SK-N-SH treated with all-trans-retinoic acid at 6 μM for 48 hours (cell line): ENCODE data around the gene AP2B1.

Experiments
- ATAC-seq: fragments of 200-7000 bp; cut with Tn5 transposase; 3 replicates; pipeline ENCODE4 v1.9.1; 2020; ENCODE audit warnings: mild to moderate bottlenecking, moderate library complexity
- ARNTL ChIP-seq: fragments of 450-650 bp; formaldehyde crosslinking; IDR thresholded peaks from 2 replicates; pipeline ENCODE4 v1.5.0; 2020; ENCODE audit warnings: low read depth, mild to moderate bottlenecking, moderate library complexity, borderline replicate concordance
- BACH2 ChIP-seq: fragments of 250-450 bp; sonication (Bioruptor Pico); IDR thresholded peaks from 2 replicates; pipeline ENCODE4 v1.9.0; 2021; ENCODE audit warnings: mild to moderate bottlenecking, borderline replicate concordance
- CSDC2 ChIP-seq: fragments of 250-450 bp; sonication (Bioruptor Pico); IDR thresholded peaks from 2 replicates; pipeline ENCODE4 v1.5.0; 2020; ENCODE audit warnings: mild to moderate bottlenecking, moderate library complexity
- ESRRG ChIP-seq: fragments of 250-450 bp; sonication (Bioruptor Pico); IDR thresholded peaks from 2 replicates; pipeline ENCODE4 v1.6.1; 2021; ENCODE audit warnings: mild to moderate bottlenecking
- GLIS3 ChIP-seq: fragments of 250-450 bp; sonication (Bioruptor Pico); IDR thresholded peaks from 2 replicates; pipeline ENCODE4 v1.5.0; 2020; ENCODE audit warnings: mild to moderate bottlenecking, moderate library complexity
- ISL1 ChIP-seq: fragments of 250-450 bp; sonication (Bioruptor Pico); IDR thresholded peaks from 2 replicates; pipeline ENCODE4 v2.1.2; 2022; ENCODE audit warnings: mild to moderate bottlenecking, moderate library complexity
- OSR1 ChIP-seq: fragments of 250-450 bp; sonication (Bioruptor Pico); IDR thresholded peaks from 2 replicates; pipeline ENCODE4 v1.8.0; 2022; ENCODE audit warnings: moderate library complexity, mild to moderate bottlenecking, inconsistent platforms
- PPARA ChIP-seq: fragments of 250-450 bp; sonication (Bioruptor Pico); IDR thresholded peaks from 2 replicates; pipeline ENCODE4 v1.5.0; 2020; ENCODE audit warnings: mild to moderate bottlenecking, borderline replicate concordance
- RARB ChIP-seq: fragments of 250-450 bp; sonication (Bioruptor Pico); IDR thresholded peaks from 2 replicates; pipeline ENCODE4 v1.8.0; 2021; ENCODE audit warnings: mild to moderate bottlenecking, moderate library complexity
- SNAI2 ChIP-seq: fragments of 250-450 bp; sonication (Bioruptor Pico); IDR thresholded peaks from 2 replicates; pipeline ENCODE4 v1.5.0; 2020; ENCODE audit warnings: mild to moderate bottlenecking, moderate library complexity
- TCF4 ChIP-seq: fragments of 250-450 bp; sonication (Bioruptor Pico); IDR thresholded peaks from 2 replicates; pipeline ENCODE4 v1.8.0; 2021; ENCODE audit warnings: mild to moderate bottlenecking, moderate library complexity, borderline replicate concordance
- TOX ChIP-seq: fragments of 250-450 bp; sonication (Bioruptor Pico); IDR thresholded peaks from 2 replicates; pipeline ENCODE4 v1.8.0; 2021; ENCODE audit warnings: mild to moderate bottlenecking, moderate library complexity, borderline replicate concordance
- ZC3H10 ChIP-seq: fragments of 250-450 bp; sonication (Bioruptor Pico); IDR thresholded peaks from 2 replicates; pipeline ENCODE4 v1.5.1; 2021; ENCODE audit warnings: mild to moderate bottlenecking, moderate library complexity
- ZFP3 ChIP-seq: fragments of 250-450 bp; sonication (Bioruptor Pico); IDR thresholded peaks from 2 replicates; pipeline ENCODE4 v1.5.0; 2020; ENCODE audit warnings: mild to moderate bottlenecking, moderate library complexity
- ZFP30 ChIP-seq: fragments of 450-650 bp; formaldehyde crosslinking; IDR thresholded peaks from 2 replicates; pipeline ENCODE4 v1.5.0; 2022; ENCODE audit warnings: mild to moderate bottlenecking, moderate library complexity
- ZNF565 ChIP-seq: fragments of 450-650 bp; formaldehyde crosslinking; conservative IDR thresholded peaks from 2 replicates; pipeline ENCODE4 v1.5.0; 2020; ENCODE audit warnings: low read depth, mild to moderate bottlenecking, moderate library complexity
- ZNF70 ChIP-seq: fragments of 450-650 bp; formaldehyde crosslinking; IDR thresholded peaks from 2 replicates; pipeline ENCODE4 v1.5.0; 2020; ENCODE audit warnings: mild to moderate bottlenecking, moderate library complexity
- ZNF8 ChIP-seq: fragments of 450-650 bp; formaldehyde crosslinking; IDR thresholded peaks from 2 replicates; pipeline ENCODE4 v1.5.0; 2020; ENCODE audit warnings: mild to moderate bottlenecking, moderate library complexity
- TF ChIP-seq, protein P1 (sequence below): fragments of 250-450 bp; sonication (Bioruptor Pico); IDR thresholded peaks from 2 replicates; pipeline ENCODE4 v1.5.0; 2020; ENCODE audit warnings: mild to moderate bottlenecking, moderate library complexity
- TF ChIP-seq, protein P2 (sequence below): fragments of 250-450 bp; sonication (Bioruptor Pico); IDR thresholded peaks from 2 replicates; pipeline ENCODE4 v1.8.0; 2021; ENCODE audit warnings: low read depth, mild to moderate bottlenecking, moderate library complexity, borderline replicate concordance
- TF ChIP-seq, protein P3 (sequence below): fragments of 250-450 bp; sonication (Bioruptor Pico); IDR thresholded peaks from 2 replicates; pipeline ENCODE4 v1.5.1; 2021; ENCODE audit warnings: mild to moderate bottlenecking, moderate library complexity
- TF ChIP-seq, protein P4 (sequence below): fragments of 250-450 bp; sonication (Bioruptor Pico); IDR thresholded peaks from 2 replicates; pipeline ENCODE4 v1.8.0; 2020; ENCODE audit warnings: mild to moderate bottlenecking, moderate library complexity, borderline replicate concordance

AP2B1 gene

DNA sequence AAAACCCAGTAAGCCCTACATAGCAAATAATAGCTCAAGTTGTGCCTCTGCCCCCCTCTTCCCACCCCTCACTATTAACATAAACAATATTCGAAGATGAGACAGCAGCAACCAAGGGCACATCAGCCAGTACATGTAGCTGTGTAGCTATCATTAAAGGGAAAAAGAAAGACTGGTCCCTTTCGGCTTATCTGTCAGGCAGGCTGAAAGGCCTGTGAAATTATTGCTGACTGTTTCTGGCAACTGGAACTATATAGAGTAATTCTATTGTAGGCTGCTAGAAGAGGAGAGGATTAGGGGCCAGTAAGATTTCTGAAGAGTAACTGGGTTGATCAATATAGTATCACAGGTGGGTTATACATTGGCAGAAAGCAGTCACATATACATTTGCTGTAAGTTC lies 107.8 kb downstream of the AP2B1 start:
- no peak for ATAC-seq

DNA sequence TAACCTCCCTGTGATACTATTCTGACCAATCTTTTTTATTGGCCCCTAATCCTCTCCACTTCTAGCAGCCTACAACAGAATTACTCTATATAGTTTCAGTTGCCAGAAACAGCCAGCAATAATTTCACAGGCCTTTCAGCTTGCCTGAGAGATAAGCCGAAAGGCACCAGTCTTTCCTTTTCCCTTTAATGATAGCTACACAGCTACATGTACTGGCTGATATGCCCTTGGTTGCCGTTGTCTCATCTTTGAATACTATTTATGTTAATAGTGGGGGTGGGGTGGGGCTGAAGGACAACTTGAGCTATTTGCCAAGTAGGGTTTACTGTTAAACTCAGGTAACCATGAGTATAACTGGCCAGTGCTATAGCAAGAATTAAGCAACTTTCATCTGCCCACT lies 108.5 kb downstream of the AP2B1 start:
- no peak for ATAC-seq
- TF ChIP-seq ZFP30 (CRISPR knock-in tag) = no peak

More for the DNA sequence above, 107.8 kb downstream of the AP2B1 start:
- TF ChIP-seq ISL1 (CRISPR knock-in tag) = no peak
- TF ChIP-seq ARNTL (CRISPR knock-in tag) = no peak
- TF ChIP-seq ZFP30 (CRISPR knock-in tag) = no peak
- TF ChIP-seq, protein P1, sequence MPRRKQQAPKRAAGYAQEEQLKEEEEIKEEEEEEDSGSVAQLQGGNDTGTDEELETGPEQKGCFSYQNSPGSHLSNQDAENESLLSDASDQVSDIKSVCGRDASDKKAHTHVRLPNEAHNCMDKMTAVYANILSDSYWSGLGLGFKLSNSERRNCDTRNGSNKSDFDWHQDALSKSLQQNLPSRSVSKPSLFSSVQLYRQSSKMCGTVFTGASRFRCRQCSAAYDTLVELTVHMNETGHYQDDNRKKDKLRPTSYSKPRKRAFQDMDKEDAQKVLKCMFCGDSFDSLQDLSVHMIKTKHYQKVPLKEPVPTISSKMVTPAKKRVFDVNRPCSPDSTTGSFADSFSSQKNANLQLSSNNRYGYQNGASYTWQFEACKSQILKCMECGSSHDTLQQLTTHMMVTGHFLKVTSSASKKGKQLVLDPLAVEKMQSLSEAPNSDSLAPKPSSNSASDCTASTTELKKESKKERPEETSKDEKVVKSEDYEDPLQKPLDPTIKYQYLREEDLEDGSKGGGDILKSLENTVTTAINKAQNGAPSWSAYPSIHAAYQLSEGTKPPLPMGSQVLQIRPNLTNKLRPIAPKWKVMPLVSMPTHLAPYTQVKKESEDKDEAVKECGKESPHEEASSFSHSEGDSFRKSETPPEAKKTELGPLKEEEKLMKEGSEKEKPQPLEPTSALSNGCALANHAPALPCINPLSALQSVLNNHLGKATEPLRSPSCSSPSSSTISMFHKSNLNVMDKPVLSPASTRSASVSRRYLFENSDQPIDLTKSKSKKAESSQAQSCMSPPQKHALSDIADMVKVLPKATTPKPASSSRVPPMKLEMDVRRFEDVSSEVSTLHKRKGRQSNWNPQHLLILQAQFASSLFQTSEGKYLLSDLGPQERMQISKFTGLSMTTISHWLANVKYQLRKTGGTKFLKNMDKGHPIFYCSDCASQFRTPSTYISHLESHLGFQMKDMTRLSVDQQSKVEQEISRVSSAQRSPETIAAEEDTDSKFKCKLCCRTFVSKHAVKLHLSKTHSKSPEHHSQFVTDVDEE (CRISPR knock-in tag) = no peak
- no peak for TF ChIP-seq GLIS3
- no peak for TF ChIP-seq ESRRG
- TF ChIP-seq ZNF70 (CRISPR knock-in tag) = no peak
- no peak for TF ChIP-seq CSDC2 (CRISPR knock-in tag)
- no peak for TF ChIP-seq TOX (CRISPR knock-in tag)
- TF ChIP-seq RARB = no peak
- TF ChIP-seq, protein P2, sequence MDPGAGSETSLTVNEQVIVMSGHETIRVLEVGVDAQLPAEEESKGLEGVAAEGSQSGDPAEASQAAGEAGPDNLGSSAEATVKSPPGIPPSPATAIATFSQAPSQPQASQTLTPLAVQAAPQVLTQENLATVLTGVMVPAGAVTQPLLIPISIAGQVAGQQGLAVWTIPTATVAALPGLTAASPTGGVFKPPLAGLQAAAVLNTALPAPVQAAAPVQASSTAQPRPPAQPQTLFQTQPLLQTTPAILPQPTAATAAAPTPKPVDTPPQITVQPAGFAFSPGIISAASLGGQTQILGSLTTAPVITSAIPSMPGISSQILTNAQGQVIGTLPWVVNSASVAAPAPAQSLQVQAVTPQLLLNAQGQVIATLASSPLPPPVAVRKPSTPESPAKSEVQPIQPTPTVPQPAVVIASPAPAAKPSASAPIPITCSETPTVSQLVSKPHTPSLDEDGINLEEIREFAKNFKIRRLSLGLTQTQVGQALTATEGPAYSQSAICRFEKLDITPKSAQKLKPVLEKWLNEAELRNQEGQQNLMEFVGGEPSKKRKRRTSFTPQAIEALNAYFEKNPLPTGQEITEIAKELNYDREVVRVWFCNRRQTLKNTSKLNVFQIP (CRISPR knock-in tag) = no peak
- TF ChIP-seq, protein P3, sequence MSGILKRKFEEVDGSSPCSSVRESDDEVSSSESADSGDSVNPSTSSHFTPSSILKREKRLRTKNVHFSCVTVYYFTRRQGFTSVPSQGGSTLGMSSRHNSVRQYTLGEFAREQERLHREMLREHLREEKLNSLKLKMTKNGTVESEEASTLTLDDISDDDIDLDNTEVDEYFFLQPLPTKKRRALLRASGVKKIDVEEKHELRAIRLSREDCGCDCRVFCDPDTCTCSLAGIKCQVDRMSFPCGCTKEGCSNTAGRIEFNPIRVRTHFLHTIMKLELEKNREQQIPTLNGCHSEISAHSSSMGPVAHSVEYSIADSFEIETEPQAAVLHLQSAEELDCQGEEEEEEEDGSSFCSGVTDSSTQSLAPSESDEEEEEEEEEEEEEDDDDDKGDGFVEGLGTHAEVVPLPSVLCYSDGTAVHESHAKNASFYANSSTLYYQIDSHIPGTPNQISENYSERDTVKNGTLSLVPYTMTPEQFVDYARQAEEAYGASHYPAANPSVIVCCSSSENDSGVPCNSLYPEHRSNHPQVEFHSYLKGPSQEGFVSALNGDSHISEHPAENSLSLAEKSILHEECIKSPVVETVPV (CRISPR knock-in tag) = no peak
- TF ChIP-seq ZNF8 = no peak

DNA sequence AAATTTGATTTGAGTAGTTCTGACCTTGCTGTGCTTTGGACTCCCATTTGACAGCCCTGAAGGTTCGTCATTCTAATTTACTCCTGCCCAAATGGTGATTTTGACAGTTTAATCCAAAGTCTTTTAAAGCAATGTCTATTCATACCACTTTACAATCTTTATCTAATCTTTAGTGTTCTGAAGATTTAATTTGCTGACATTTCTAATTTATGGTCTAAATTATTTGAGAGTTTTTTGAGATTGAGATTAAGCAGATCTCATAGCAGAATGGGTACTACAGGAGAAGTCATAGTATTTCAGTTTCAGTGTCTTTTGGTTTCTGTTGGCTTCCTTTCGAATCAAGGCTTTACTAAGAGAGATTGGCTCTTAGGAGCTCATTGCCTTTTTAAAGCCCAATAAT lies 111.7 kb downstream of the AP2B1 start:
- ATAC-seq = no peak
- TF ChIP-seq ZFP3 (CRISPR knock-in tag) = no peak
- TF ChIP-seq ZFP30 (CRISPR knock-in tag) = no peak
- TF ChIP-seq ISL1 (CRISPR knock-in tag) = peak; percentile 26; the same call in 1 of the 2 replicates

DNA sequence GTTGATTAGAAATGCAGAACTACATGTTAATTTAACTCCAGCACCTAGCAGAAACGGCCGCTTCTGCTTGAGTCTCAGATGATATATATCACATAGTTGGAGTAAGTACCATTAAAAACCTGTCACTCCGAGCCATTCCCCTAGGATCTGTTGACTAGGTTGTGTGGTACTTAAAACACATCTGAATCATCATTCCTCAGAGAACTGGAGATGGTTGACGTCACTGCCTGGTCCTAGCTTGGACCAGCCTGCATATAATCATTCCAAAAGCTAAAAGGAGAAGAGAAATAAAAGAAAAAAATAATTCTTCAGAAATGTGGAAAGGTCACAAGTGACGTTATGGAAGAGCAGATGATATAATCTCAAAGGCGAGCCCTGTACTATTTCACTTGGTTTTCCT lies 113.0 kb downstream of the AP2B1 start:
- TF ChIP-seq ZC3H10 (CRISPR knock-in tag) (no peak), ZNF565 (CRISPR knock-in tag) (no peak), ZNF70 (CRISPR knock-in tag) (no peak), ZFP3 (CRISPR knock-in tag) (no peak), SNAI2 (no peak), PPARA (CRISPR knock-in tag) (no peak), BACH2 (CRISPR knock-in tag) (no peak), TOX (CRISPR knock-in tag) (no peak), ZFP30 (CRISPR knock-in tag) (no peak), GLIS3 (no peak), ZNF8 (no peak), TCF4 (CRISPR knock-in tag) (no peak), ESRRG (no peak), OSR1 (CRISPR knock-in tag) (no peak), RARB (no peak)
- TF ChIP-seq, protein P3 (CRISPR knock-in tag) = no peak
- TF ChIP-seq, protein P4, sequence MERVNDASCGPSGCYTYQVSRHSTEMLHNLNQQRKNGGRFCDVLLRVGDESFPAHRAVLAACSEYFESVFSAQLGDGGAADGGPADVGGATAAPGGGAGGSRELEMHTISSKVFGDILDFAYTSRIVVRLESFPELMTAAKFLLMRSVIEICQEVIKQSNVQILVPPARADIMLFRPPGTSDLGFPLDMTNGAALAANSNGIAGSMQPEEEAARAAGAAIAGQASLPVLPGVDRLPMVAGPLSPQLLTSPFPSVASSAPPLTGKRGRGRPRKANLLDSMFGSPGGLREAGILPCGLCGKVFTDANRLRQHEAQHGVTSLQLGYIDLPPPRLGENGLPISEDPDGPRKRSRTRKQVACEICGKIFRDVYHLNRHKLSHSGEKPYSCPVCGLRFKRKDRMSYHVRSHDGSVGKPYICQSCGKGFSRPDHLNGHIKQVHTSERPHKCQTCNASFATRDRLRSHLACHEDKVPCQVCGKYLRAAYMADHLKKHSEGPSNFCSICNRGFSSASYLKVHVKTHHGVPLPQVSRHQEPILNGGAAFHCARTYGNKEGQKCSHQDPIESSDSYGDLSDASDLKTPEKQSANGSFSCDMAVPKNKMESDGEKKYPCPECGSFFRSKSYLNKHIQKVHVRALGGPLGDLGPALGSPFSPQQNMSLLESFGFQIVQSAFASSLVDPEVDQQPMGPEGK (CRISPR knock-in tag) = no peak
- ATAC-seq = no peak
